H1 (cell line): ENCODE results near the gene SEMA3F. TPM values are rescaled to one million over a fixed set of nuclear protein-coding genes. Genes with fewer than 3 reads are reported as not detected.

Source experiments
- CTCF ChIA-PET: fragments of 300-600 bp; sonication (Branson Sonifier 250); formaldehyde crosslinking; loops from one replicate; lab custom pipeline; 2021; ENCODE audit not compliant: partially characterized antibody; lab: Charles Lee
- POLR2A ChIA-PET: fragments of 300-600 bp; sonication (Branson Sonifier 250); formaldehyde crosslinking; loops from one replicate; lab custom pipeline; 2021; ENCODE audit warnings: inconsistent platforms; ENCODE audit not compliant: partially characterized antibody; lab: Charles Lee
- DNase-seq, 2 experiments: peaks; one replicate each; pipeline versions ENCODE4 v3.0.0 to v3.0.0-alpha.2; 2010 to 2022; ENCODE audit warnings: low spot score in 2 of 2, low read depth in 1 of 2, mixed read lengths in 1 of 2
- FAIRE-seq: peaks from 2 replicates; lab custom pipeline; 2011; peaks lifted over from hg19 to GRCh38; lab: Jason Lieb, UNC
- H2AFZ ChIP-seq: 2 replicates; pipeline ENCODE4 v1.8.1; 2012; ENCODE audit warnings: low read length, inconsistent platforms
- H2AK5ac ChIP-seq: 2 replicates; pipeline ENCODE4 v1.6.1; 2013; ENCODE audit warnings: low read depth, low read length
- H2BK120ac ChIP-seq: replicated peaks from 2 replicates; pipeline ENCODE3; 2013; ENCODE audit warnings: low read depth, low read length, inconsistent platforms
- H2BK12ac ChIP-seq: 2 replicates; pipeline ENCODE4 v1.6.1; 2013; ENCODE audit warnings: low read depth, low read length
- H2BK15ac ChIP-seq: 2 replicates; pipeline ENCODE4 v1.6.1; 2013; ENCODE audit warnings: low read length
- H2BK20ac ChIP-seq: 2 replicates; pipeline ENCODE4 v1.6.1; 2013; ENCODE audit warnings: low read length
- H2BK5ac ChIP-seq: 2 replicates; pipeline ENCODE4 v1.6.1; 2013; ENCODE audit warnings: low read depth, low read length
- H3K14ac ChIP-seq: 2 replicates; pipeline ENCODE4 v1.6.1; 2013; ENCODE audit warnings: inconsistent platforms; ENCODE audit not compliant: insufficient read length
- H3K18ac ChIP-seq: 2 replicates; pipeline ENCODE4 v1.6.1; 2013; ENCODE audit warnings: low read length; ENCODE audit errors: extremely low read depth
- H3K23ac ChIP-seq: 2 replicates; pipeline ENCODE4 v1.6.1; 2013; ENCODE audit warnings: inconsistent platforms; ENCODE audit not compliant: insufficient read length
- H3K23me2 ChIP-seq: 2 replicates; pipeline ENCODE4 v1.6.1; 2013; ENCODE audit warnings: low read depth, low read length
- H3K27ac ChIP-seq: 2 replicates; pipeline ENCODE4 v1.6.1; 2011; ENCODE audit warnings: low read depth, low read length, inconsistent platforms
- H3K27me3 ChIP-seq, 4 experiments: replicated peaks in 1 of 4; 1 replicate in 1 of 4; 2 replicates in 3 of 4; pipeline versions ENCODE4 v1.6.1 to v1.8.1; 2011 to 2013; ENCODE audit warnings: low read length in 3 of 4, mild to moderate bottlenecking in 3 of 4, inconsistent platforms in 2 of 4, mixed read lengths in 2 of 4, moderate library complexity in 1 of 4; ENCODE audit not compliant: control insufficient read depth in 3 of 4, insufficient read depth in 3 of 4; ENCODE audit errors: extremely low read depth in 1 of 4
- H3K36me3 ChIP-seq, 4 experiments: 2 replicates each; pipeline versions ENCODE4 v1.6.1 to v1.8.1; 2011 to 2013; ENCODE audit warnings: mild to moderate bottlenecking in 4 of 4, low read length in 3 of 4, moderate library complexity in 2 of 4, control low read depth in 1 of 4, inconsistent platforms in 1 of 4; ENCODE audit not compliant: insufficient read depth in 4 of 4, control insufficient read depth in 2 of 4
- H3K4ac ChIP-seq: replicated peaks from 2 replicates; pipeline ENCODE3; 2013; ENCODE audit warnings: low read length, low read depth, mixed read lengths, inconsistent platforms; ENCODE audit not compliant: insufficient read length
- H3K4me1 ChIP-seq, 4 experiments: replicated peaks in 1 of 4; 1 replicate in 1 of 4; 2 replicates in 3 of 4; pipeline versions ENCODE4 v1.6.1 to v1.8.1; 2011 to 2013; ENCODE audit warnings: low read length in 3 of 4, inconsistent platforms in 2 of 4, mixed read lengths in 1 of 4; ENCODE audit not compliant: insufficient read depth in 4 of 4, control insufficient read depth in 3 of 4
- H3K4me2 ChIP-seq, 2 experiments: 2 replicates each; pipeline versions ENCODE4 v1.6.1 to v1.8.1; 2011 to 2013; ENCODE audit warnings: low read depth in 2 of 2, low read length in 2 of 2, control low read depth in 1 of 2, inconsistent platforms in 1 of 2, mild to moderate bottlenecking in 1 of 2; ENCODE audit not compliant: insufficient read depth in 1 of 2
- H3K4me3 ChIP-seq, 4 experiments: fragments of 200-600, 300-600 bp in 1 of 4; sonication (generic), shearing (Covaris generic), sonication (Bioruptor Twin) in 1 of 4; 2 replicates each; pipeline versions ENCODE4 v1.5.1 to v1.8.1; 2011 to 2016; ENCODE audit warnings: low read length in 4 of 4, low read depth in 3 of 4, control low read depth in 2 of 4, inconsistent platforms in 2 of 4, mild to moderate bottlenecking in 2 of 4, mixed read lengths in 1 of 4, moderate library complexity in 1 of 4; ENCODE audit not compliant: insufficient read depth in 2 of 4; ENCODE audit errors: extremely low read depth in 1 of 4
- H3K56ac ChIP-seq: replicated peaks from 2 replicates; pipeline ENCODE3; 2013; ENCODE audit warnings: low read depth, mild to moderate bottlenecking, mixed read lengths, low read length, inconsistent platforms; ENCODE audit not compliant: insufficient read length
- H3K79me1 ChIP-seq: 2 replicates; pipeline ENCODE4 v1.6.1; 2013; ENCODE audit warnings: low read depth, low read length, control low read depth
- H3K79me2 ChIP-seq, 2 experiments: 2 replicates each; pipeline versions ENCODE4 v1.6.1 to v1.8.1; 2012 to 2013; ENCODE audit warnings: low read length in 2 of 2, mild to moderate bottlenecking in 2 of 2, inconsistent platforms in 1 of 2; ENCODE audit not compliant: insufficient read depth in 2 of 2, control insufficient read depth in 1 of 2
- H3K9ac ChIP-seq, 4 experiments: replicated peaks in 1 of 4; 1 replicate in 1 of 4; 2 replicates in 3 of 4; pipeline versions ENCODE4 v1.6.1 to v1.8.1; 2011 to 2013; ENCODE audit warnings: low read depth in 3 of 4, low read length in 3 of 4, control low read depth in 2 of 4, mild to moderate bottlenecking in 2 of 4, moderate library complexity in 2 of 4, inconsistent platforms in 1 of 4; ENCODE audit errors: extremely low read depth in 1 of 4
- H3K9me3 ChIP-seq, 2 experiments: 2 replicates each; pipeline versions ENCODE4 v1.6.1 to v1.8.1; 2012 to 2013; ENCODE audit warnings: mild to moderate bottlenecking in 2 of 2, moderate library complexity in 2 of 2, control low read depth in 1 of 2, inconsistent platforms in 1 of 2, low read depth in 1 of 2, low read length in 1 of 2, mixed read lengths in 1 of 2; ENCODE audit not compliant: insufficient read depth in 2 of 2
- H4K20me1 ChIP-seq, 2 experiments: replicated peaks in 1 of 2; 2 replicates each; pipeline versions ENCODE3 to v1.8.1; 2011 to 2013; ENCODE audit warnings: inconsistent platforms in 2 of 2, low read length in 2 of 2, mild to moderate bottlenecking in 1 of 2; ENCODE audit not compliant: insufficient read depth in 2 of 2, control insufficient read depth in 1 of 2
- H4K5ac ChIP-seq: 2 replicates; pipeline ENCODE4 v1.6.1; 2013; ENCODE audit warnings: low read length, low read depth, mixed read lengths, inconsistent platforms; ENCODE audit not compliant: insufficient read length
- H4K8ac ChIP-seq: 2 replicates; pipeline ENCODE4 v1.8.0; 2013; ENCODE audit warnings: mild to moderate bottlenecking, moderate library complexity, low read length, inconsistent platforms; ENCODE audit not compliant: insufficient read depth; ENCODE audit errors: extremely low read depth
- H4K91ac ChIP-seq: replicated peaks from 2 replicates; pipeline ENCODE3; 2013; ENCODE audit warnings: low read length, mixed read lengths, inconsistent platforms; ENCODE audit not compliant: insufficient read length
- BACH1 ChIP-seq: IDR thresholded peaks from 2 replicates; pipeline ENCODE4 v1.6.1; 2012; ENCODE audit warnings: low read length, improper control_type of control experiment
- CEBPB ChIP-seq: IDR thresholded peaks from 2 replicates; pipeline ENCODE4 v1.6.1; 2012; ENCODE audit warnings: low read depth, low read length
- EZH2 ChIP-seq: fragments of 200-600 bp; sonication (generic); IDR thresholded peaks from 2 replicates; pipeline ENCODE4 v1.7.1; 2012; ENCODE audit warnings: low read depth, mild to moderate bottlenecking, moderate library complexity, low read length, inconsistent platforms; ENCODE audit not compliant: severe bottlenecking
- FOSL1 ChIP-seq: IDR thresholded peaks from 2 replicates; pipeline ENCODE4 v1.6.1; 2011; ENCODE audit warnings: mild to moderate bottlenecking, low read depth, low read length, moderate library complexity; ENCODE audit not compliant: insufficient read depth
- HDAC6 ChIP-seq: IDR thresholded peaks from one replicate; pipeline ENCODE4 v1.7.1; 2012; ENCODE audit warnings: low read depth, mild to moderate bottlenecking, inconsistent platforms, low read length, moderate library complexity
- JUND ChIP-seq: IDR thresholded peaks from 2 replicates; pipeline ENCODE4 v1.6.1; 2011; ENCODE audit warnings: mild to moderate bottlenecking, improper control_type of control experiment, low read length
- MAFK ChIP-seq: IDR thresholded peaks from 2 replicates; pipeline ENCODE4 v1.6.1; 2012; ENCODE audit warnings: low read depth, mild to moderate bottlenecking, improper control_type of control experiment, low read length
- NANOG ChIP-seq: IDR thresholded peaks from 2 replicates; pipeline ENCODE4 v1.6.1; 2011; ENCODE audit warnings: low read length, low read depth, mild to moderate bottlenecking, inconsistent platforms; ENCODE audit not compliant: insufficient read depth, poor library complexity, severe bottlenecking
- RFX5 ChIP-seq: IDR thresholded peaks from 2 replicates; pipeline ENCODE4 v1.6.1; 2011; ENCODE audit warnings: low read depth, low read length, improper control_type of control experiment, borderline replicate concordance
- RNF2 ChIP-seq: fragments of 200-900, 300-1000 bp; sonication (generic); IDR thresholded peaks from 2 replicates; pipeline ENCODE4 v1.7.1; 2016; ENCODE audit warnings: borderline replicate concordance, low read depth, mild to moderate bottlenecking, antibody characterized with exemption, low read length; ENCODE audit not compliant: poor library complexity, severe bottlenecking; ENCODE audit errors: missing control alignments
- SP2 ChIP-seq: IDR thresholded peaks from 2 replicates; pipeline ENCODE4 v1.6.1; 2012; ENCODE audit warnings: mild to moderate bottlenecking, low read length, inconsistent platforms
- SRF ChIP-seq: IDR thresholded peaks from 2 replicates; pipeline ENCODE4 v1.6.1; 2011; ENCODE audit warnings: mild to moderate bottlenecking, low read depth, low read length, moderate library complexity
- TAF1 ChIP-seq: IDR thresholded peaks from 2 replicates; pipeline ENCODE4 v1.6.1; 2011; ENCODE audit warnings: mild to moderate bottlenecking, low read depth, low read length
- WGBS, 2 experiments: shearing (Covaris generic) in 1 of 2; methylation state at CpG; one replicate each; pipeline versions ENCODE4 v1.1.6 to v1.1.7; 2013 to 2015; ENCODE audit warnings: low lambda C conversion rate in 2 of 2, mixed read lengths in 2 of 2, inconsistent platforms in 1 of 2, low coverage in 1 of 2, missing lambda C conversion rate in 1 of 2; ENCODE audit not compliant: insufficient replicate concordance in 2 of 2, insufficient coverage in 1 of 2, insufficient read length in 1 of 2; ENCODE audit errors: extremely low coverage in 1 of 2, missing lambda C conversion rate in 1 of 2; 5-methylcytosine and 5-hydroxymethylcytosine counted together
- polyA plus RNA-seq, 7 experiments: library from polyadenylated mRNA; depleted of rRNA in 3 of 7; stranded (reverse) in 5 of 7; unstranded in 2 of 7; fragments of >200 nt in 5 of 7; fragments of 200-250 nt in 2 of 7; gene quantifications; 1 replicate in 5 of 7; 2 replicates in 1 of 7; 4 replicates in 1 of 7; pipeline versions ENCODE4 v1.2.1 to v1.2.3, GENCODE V29; 2011 to 2013; ENCODE audit warnings: missing spikeins in 2 of 7, mixed read lengths in 2 of 7
- total RNA-seq: library from RNA; stranded (reverse); fragmentation: NEBNext Ultra II Directional; extraction: Animal tissue kit (Norgen Biotek cat#: 25700); gene quantifications from 2 replicates; pipeline ENCODE4 v1.2.1, GENCODE V29; 2021

The SEMA3F gene
- total and polyA plus RNA-seq, 2 of the 8 experiments (the other 6 are each of a cell fraction or from before 2014, with no cell fraction given), result 20.3 to 37.0 TPM

DNA sequence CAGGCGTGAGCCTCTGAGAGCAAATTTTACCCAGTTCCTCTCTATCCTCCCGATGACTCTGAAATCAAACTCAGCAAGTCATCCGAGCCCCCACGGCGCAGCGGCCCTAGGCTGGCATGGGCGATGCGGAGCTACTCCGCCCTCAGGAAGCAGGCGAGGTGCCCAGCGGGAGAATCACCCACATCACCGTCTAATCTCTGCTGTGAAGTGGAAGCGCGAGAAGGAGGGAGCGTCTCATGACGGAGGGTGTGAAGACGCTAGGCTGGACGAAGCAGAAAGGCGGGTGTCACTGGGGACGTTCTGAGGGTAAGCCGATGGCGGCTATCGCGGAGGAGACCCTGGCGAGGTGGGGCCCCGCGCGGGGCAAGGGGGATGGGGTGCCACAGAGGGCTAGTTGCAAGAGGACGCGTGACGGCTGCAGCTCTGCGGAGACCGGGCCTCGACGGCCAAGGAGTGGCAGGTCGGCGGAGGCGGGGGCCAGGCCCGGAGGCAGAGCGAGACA lies 71.8 kb downstream of the SEMA3F start:
- H2BK5ac ChIP-seq, result peak overlapping the region; percentile 66; the same call in 1 of the 2 replicates
- H3K79me2 ChIP-seq, result no peaks in the 10 kb centered on the region
- peak overlapping the region; percentile 64; the same call in 1 of the 2 replicates for H4K8ac ChIP-seq
- H2BK120ac ChIP-seq, result no peak overlapping the region
- H3K4me2 ChIP-seq, result peak overlapping the region; percentile 76 to 99
- peak overlapping the region; percentile 98; the same call in 1 of the 2 replicates for H2BK12ac ChIP-seq
- H2AFZ ChIP-seq, result peak overlapping the region; percentile 19; the same call in 1 of the 2 replicates
- H3K79me1 ChIP-seq, result no peaks in the 10 kb centered on the region
- H3K9ac ChIP-seq, result peak overlapping the region in 1 of 4 experiments; percentile 20; a peak in 1 of 7 replicates
- peak overlapping the region; percentile 60 for H3K56ac ChIP-seq
- ChIA-PET CTCF (interaction anchor here (0.7 to 48.1 kb wide), 12 partner anchors 10 to 235 kb away, joined by 3 to 2149 read pairs (median 7); partner anchors contain the start of genes GNAI2, GNAT1, LSMEM2 and SEMA3B), POLR2A (interaction anchor here (0.7 to 6.5 kb wide), 15 partner anchors 10 to 100 kb away, joined by 3 to 41 read pairs (median 7); partner anchors contain the start of genes GNAI2 and GNAT1)
- no peaks in the 10 kb centered on the region for H3K36me3 ChIP-seq
- peaks cover 0 to 20% (median 7%) of the 10 kb centered on the region in 4 experiments; a peak in 6 of 7 replicates for H3K4me1 ChIP-seq
- peaks cover 0 to 3% (median 2%) of the 10 kb centered on the region in 4 experiments; a peak in 4 of 7 replicates for H3K27me3 ChIP-seq
- H3K23me2 ChIP-seq, result peaks cover 13% of the 10 kb centered on the region; the same call in 1 of the 2 replicates
- 3% methylated on average over 38 of the region's 40 CpGs; no CpG with 5 or more reads in 1 of the 2 experiments for WGBS, 2 experiments
- no peaks in the 10 kb centered on the region for H3K9me3 ChIP-seq
- peak overlapping the region; percentile 71 for H4K5ac ChIP-seq
- H2AK5ac ChIP-seq, result no peak overlapping the region
- peak overlapping the region; percentile 94 for H3K18ac ChIP-seq
- FAIRE-seq (no peak), DNase-seq (no peak)
- no peak overlapping the region for H3K27ac ChIP-seq
- no peaks in the 10 kb centered on the region for H4K20me1 ChIP-seq
- no peak overlapping the region for H3K23ac ChIP-seq
- peak overlapping the region; percentile 10 for H3K4ac ChIP-seq
- H2BK20ac ChIP-seq, result peak overlapping the region; percentile 88
- peak overlapping the region; percentile 55 for H2BK15ac ChIP-seq
- peak overlapping the region; percentile 94 for H4K91ac ChIP-seq
- H3K14ac ChIP-seq, result no peak overlapping the region
- H3K4me3 ChIP-seq, result peak overlapping the region; percentile 28 to 70 (median 54)
- TF ChIP-seq SP2 (no peak), RNF2 (peak; percentile 54), CEBPB (no peak), FOSL1 (no peak), BACH1 (no peak), EZH2 (peak; percentile 34), TAF1 (peak; percentile 49; the same call in 1 of the 2 replicates), NANOG (no peak), JUND (no peak), HDAC6 (no peak), RFX5 (no peak), MAFK (no peak), SRF (no peak)
